Measurements from ENCODE around the gene DHRS9.

Gene DHRS9

DNA sequence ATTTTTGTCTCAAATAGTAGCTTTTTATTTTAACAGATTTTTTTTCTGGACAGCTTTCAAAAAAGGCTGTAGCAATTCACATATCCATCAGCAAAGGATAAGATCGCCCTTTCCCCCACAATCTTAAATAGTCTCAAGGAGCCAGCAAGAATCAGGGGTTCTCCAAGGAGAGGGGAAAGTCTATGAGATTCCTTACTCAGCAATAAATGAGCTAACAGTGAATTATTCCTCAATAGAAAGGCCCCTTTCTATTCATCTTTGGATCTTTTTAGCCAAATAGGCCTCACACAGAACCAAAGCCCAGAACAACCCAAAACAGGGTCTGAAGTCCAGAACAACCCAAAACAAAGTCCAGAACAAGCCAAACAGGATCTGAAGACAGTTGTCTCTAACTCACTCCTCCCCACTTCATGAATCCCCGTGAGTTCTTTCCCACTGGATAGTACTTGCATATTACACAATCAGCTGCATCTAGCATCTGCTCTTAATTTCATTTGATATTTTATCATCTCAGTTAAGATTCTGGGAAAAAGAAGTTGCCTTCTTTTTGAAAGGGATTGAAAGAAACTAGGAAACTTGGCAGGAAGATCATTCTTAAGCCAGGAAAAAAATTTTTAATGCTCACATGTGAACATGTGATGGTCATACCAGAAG is 3.4 kb upstream of the DHRS9 start:
- DNase-seq (ENCODE audit: low read depth in 2 of 2): no peak

- DNase-seq (ENCODE audit: low read depth in 2 of 2): no peak
Measured at GRCh38 chr2:169066897-169067296, 2.5 kb upstream of the DHRS9 start.

DNA sequence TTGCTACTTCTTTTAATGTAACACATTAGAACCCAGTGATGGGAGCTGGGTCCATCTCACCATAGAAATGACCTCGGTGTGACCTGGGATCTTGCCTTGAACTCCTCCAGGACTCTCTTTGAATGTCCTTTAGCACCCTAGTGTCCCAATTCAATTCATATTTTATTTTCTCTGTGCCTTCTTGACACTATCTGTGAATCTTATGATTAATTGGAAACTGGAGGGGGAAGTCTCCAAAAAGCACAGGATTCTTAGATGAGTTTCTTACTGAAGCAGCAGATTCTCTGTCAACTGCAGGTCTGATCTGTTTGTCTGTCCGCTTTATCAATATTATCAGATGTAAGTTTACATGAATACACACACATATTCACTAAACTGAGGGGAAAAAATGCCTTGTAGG is 470 bp downstream of the DHRS9 start:
- no peak for DNase-seq (ENCODE audit: low read depth in 2 of 2)

DNA sequence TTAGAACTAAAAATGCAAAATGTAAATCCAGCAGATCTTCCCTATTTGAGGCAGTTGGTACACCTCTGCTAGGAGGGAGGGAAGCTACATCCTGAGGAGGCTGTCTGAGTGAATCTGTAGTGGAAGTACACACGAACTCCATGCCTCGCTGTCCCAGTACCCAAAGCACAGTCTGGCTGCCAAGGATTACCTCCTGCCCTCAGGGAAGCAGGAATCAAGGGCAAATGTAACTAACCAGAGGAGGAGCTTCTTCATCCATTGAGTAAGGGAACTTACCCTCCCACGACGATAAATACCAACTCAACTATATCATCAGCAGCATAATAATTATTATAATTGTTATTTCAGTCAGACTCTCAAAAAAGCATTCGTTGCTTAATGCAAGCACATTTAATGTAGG is 2.1 kb downstream of the DHRS9 start:
- no peak for DNase-seq (ENCODE audit: low read depth in 2 of 2)

- no peak for DNase-seq (ENCODE audit: low read depth in 2 of 2)
Measured at GRCh38 chr2:169072163-169072925, 3.0 kb downstream of the DHRS9 start.

DNA sequence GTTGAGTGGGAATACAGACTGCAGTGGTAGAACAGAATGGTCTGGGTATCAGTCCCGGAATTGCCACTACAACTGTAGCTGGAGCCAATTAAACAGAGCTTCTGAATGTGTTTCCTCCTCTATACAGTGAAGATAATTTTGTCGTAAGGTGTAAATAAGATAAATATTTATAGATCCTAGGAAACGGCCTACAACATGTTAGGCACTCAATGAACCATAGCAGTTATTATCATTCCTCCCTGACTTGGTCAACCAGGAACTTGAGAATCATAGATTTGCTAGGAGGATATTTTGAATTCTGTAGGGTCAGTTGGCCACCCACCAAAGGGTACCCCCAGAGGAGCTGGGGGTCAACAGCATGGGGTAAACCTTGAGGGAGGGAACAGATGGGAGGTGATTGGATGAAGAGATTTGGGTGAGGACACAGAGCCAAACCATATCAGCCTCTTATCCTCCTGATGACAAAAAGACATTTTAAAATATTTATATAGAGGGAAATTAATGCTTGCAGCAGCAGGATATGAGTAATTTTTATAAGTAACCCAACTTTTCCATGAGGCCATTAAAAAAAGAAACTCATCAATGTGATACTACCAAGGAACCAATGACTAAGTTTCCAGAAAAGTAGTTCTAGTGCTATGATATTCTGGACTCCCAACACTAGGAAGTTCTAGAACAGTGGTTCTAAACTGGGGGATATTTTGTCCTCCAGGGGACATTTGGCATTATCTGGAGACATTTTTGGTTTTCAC is 4.0 kb downstream of the DHRS9 start:
- no peak for DNase-seq (ENCODE audit: low read depth in 2 of 2)

GRCh38 chr2:169073963-169074751 is 4.8 kb downstream of the DHRS9 start:
- DNase-seq (ENCODE audit: low read depth in 2 of 2): no peak

DNA sequence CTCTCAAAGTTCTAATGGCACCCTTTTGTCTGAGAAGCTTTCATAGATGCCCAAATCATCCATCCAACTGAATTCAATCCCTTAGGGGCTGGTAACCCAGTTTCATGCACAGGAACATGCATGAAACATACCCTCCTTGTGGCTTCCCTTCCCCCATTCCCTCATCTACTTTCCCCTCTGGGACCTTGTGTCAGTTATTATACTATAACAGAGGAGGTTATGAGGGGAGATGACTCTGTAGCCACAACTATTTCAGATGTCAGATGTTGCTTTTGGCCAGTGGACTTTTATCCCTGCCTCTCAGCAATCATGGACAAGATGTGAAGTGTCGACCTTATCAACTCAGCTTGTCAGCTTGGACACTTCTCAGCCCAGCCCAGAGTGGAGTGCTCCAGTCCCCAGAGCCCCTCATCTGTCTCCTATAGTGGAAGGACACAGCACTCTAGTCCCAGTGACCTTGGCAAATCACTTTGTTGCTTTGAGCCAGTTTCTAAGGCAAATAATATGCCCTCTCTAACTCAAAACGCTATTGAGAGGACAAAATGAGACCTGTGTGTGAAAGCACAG is 8.4 kb downstream of the DHRS9 start:
- no peak for DNase-seq (ENCODE audit: low read depth in 2 of 2)

GRCh38 chr2:169080250-169081069 is 11.1 kb downstream of the DHRS9 start:
- no peak for DNase-seq (ENCODE audit: low read depth in 2 of 2)

DNA sequence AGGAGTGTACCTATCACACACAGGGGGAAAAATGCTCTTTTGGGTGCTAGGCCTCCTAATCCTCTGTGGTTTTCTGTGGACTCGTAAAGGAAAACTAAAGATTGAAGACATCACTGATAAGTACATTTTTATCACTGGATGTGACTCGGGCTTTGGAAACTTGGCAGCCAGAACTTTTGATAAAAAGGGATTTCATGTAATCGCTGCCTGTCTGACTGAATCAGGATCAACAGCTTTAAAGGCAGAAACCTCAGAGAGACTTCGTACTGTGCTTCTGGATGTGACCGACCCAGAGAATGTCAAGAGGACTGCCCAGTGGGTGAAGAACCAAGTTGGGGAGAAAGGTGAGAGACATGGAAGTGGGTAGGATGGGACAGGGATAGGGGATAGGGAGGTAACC is 12.2 kb downstream of the DHRS9 start:
- no peak for DNase-seq (ENCODE audit: low read depth in 2 of 2)

DNA sequence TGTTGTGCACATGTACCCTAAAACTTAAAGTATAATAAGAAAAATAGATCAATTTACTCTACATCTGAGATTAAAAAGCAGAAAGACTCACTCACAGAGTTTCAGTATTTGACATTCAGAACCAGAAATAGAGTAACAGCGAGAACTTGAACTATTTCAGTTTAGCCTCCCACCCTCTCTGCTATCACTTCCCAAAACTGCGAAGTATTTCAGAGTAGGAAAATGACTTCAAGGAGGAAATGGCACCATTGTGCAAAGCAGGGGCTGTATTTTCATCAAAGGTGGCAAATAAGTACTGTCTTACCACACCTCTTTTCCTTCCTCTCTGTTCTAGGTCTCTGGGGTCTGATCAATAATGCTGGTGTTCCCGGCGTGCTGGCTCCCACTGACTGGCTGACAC is 13.6 kb downstream of the DHRS9 start:
- DNase-seq (ENCODE audit: low read depth in 2 of 2): no peak

GRCh38 chr2:169086893-169087467 is 17.6 kb downstream of the DHRS9 start:
- DNase-seq (ENCODE audit: low read depth in 2 of 2): no peak

DNA sequence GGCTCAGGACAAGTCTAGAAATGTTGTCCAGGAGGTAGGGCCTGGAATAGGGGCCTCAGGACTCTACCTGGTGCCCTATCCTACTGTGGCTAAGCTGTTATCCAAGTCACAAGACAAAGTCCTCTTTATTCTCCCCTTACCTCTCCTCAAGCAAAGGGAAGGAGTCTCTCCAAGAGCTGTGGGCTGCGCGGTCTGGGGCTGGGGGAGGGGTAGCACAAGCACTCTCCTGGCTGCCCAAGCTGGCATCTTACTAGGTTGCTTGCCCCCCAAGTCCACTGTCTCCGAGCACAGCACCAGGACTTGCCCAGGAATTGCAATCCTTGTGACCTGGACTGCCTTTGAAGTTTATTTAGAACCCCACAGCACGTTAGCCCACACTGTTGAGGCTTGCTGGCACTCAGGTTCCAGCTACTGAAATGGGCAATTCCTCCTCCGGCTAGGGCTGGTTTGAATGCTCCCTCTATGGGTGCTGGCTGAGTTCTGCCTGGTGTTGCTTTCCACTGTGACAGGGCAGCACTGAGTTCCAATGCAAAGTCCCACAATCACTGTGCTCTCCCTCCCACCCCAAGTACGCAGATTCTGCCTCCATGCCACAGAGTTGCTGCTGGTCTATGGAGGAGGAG is 18.5 kb downstream of the DHRS9 start:
- no peak for DNase-seq (ENCODE audit: low read depth in 2 of 2)

DNA sequence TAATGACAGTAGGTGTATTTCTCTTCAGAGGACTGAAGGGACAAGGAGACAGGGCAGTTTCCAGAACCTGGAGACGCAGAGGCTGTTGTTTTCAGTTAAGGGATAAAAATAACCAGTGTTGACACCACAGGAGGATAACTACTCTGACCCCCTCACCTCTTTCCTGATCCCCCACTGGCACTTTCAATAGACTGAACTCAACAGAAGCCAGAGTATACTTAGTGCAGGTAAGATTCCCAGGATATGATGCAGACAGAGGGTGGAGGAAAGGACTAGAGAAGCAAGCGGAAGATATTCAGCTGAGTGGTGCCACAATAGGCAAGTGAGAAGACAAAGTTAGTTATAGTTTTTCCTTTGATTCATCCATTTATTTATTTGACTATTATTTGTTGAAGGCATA is 19.8 kb downstream of the DHRS9 start:
- no peak for DNase-seq (ENCODE audit: low read depth in 2 of 2)

GRCh38 chr2:169090133-169090820 is 20.9 kb downstream of the DHRS9 start:
- DNase-seq (ENCODE audit: low read depth in 2 of 2): no peak

- no peak for DNase-seq (ENCODE audit: low read depth in 2 of 2)
Measured at GRCh38 chr2:169091256-169091655, 21.9 kb downstream of the DHRS9 start.

GRCh38 chr2:169091761-169092519 is 22.6 kb downstream of the DHRS9 start:
- no peak for DNase-seq (ENCODE audit: low read depth in 2 of 2)

DNA sequence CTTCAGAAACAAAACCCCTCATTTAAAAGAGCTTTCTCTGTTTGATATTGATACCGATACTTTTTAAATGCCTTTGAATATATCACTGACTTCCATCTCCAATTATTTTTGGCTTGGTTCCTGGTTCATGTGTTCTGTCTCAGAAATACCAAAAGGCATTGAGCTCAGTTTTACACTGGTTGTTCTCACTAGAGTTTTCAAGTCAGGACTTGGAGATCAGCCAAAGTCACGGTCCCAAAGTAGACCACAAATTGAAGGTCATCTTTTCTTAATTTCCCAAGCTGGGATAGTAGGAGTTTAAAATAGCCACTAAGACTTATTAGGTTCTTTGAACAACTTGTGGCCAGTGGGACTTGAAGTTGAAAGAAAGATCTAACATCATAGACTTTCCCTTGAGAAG is 24.2 kb downstream of the DHRS9 start:
- DNase-seq (ENCODE audit: low read depth in 2 of 2): no peak

GRCh38 chr2:169094676-169095075 is 25.3 kb downstream of the DHRS9 start:
- no peak for DNase-seq (ENCODE audit: low read depth in 2 of 2)
